ENCODE measurements around the gene YIPF4. TPM values are rescaled to one million over a fixed set of nuclear protein-coding genes. Genes with fewer than 3 reads are reported as not detected.

YIPF4 gene
- total RNA-seq, 1 donor from 2014 or later: 52.3 TPM

- FAIRE-seq (no peak), DNase-seq (ENCODE audit: low read depth) (no peak)
- H3K4me2 ChIP-seq (ENCODE audit: low read length): no peak overlapping the region
- Mint-ChIP-seq H3K27ac (ENCODE audit: unreplicated experiment) (no peak overlapping the region), H3K4me3 (ENCODE audit: unreplicated experiment) (no peak overlapping the region), H3K27me3 (ENCODE audit: low read depth, unreplicated experiment) (peaks cover 3% of the 10 kb centered on the region), H3K9me3 (ENCODE audit: unreplicated experiment) (no peaks in the 10 kb centered on the region), H3K36me3 (ENCODE audit: low read depth, unreplicated experiment) (no peaks in the 10 kb centered on the region), H3K4me1 (ENCODE audit: low read depth, unreplicated experiment) (peaks cover 2% of the 10 kb centered on the region)
- no peak overlapping the region for H3K9ac ChIP-seq (ENCODE audit: low read length)
- H4K20me1 ChIP-seq (ENCODE audit: insufficient read depth, low read length): no peaks in the 10 kb centered on the region
- no peaks in the 10 kb centered on the region for H3K79me2 ChIP-seq (ENCODE audit: insufficient read depth, low read length)
- no peaks in the 10 kb centered on the region for H3K4me1 ChIP-seq (ENCODE audit: insufficient read depth, low read length)
- H3K27ac ChIP-seq (ENCODE audit: low read depth, low read length): no peak overlapping the region
- no peaks in the 10 kb centered on the region for H3K36me3 ChIP-seq (ENCODE audit: insufficient read depth, low read length)
- H3K27me3 ChIP-seq (ENCODE audit: insufficient read depth, low read length): no peaks in the 10 kb centered on the region
- no peaks in the 10 kb centered on the region for H3K9me3 ChIP-seq (ENCODE audit: insufficient read depth, low read depth, low read length)
- H3K4me3 ChIP-seq (ENCODE audit: insufficient read depth, low read depth, low read length): no peak overlapping the region
- no peak overlapping the region for H2AFZ ChIP-seq (ENCODE audit: low read depth, low read length)
- TF ChIP-seq CTCF (IDR thresholded peaks at IDR 0.05; ENCODE audit: insufficient read depth, low read depth, low read length) (no peak), EZH2 (IDR thresholded peaks at IDR 0.05; ENCODE audit: insufficient read depth, low read length) (no peak)
Measured at GRCh38 chr2:32258242-32258641, 19.5 kb upstream of the YIPF4 start.

GRCh38 chr2:32260376-32260775 lies 17.3 kb upstream of the YIPF4 start:
- no peak overlapping the region for H2AFZ ChIP-seq (ENCODE audit: low read depth, low read length)
- no peak overlapping the region for H3K4me3 Mint-ChIP-seq (ENCODE audit: unreplicated experiment)

More at GRCh38 chr2:32260376-32260775, 17.3 kb upstream of the YIPF4 start:
- H3K79me2 ChIP-seq (ENCODE audit: insufficient read depth, low read length): no peaks in the 10 kb centered on the region
- H3K9me3 ChIP-seq (ENCODE audit: insufficient read depth, low read depth, low read length): no peaks in the 10 kb centered on the region
- H3K4me3 ChIP-seq (ENCODE audit: insufficient read depth, low read depth, low read length): no peak overlapping the region
- FAIRE-seq (no peak), DNase-seq (ENCODE audit: low read depth) (no peak)
- H3K36me3 ChIP-seq (ENCODE audit: insufficient read depth, low read length): no peaks in the 10 kb centered on the region
- H3K27ac Mint-ChIP-seq (ENCODE audit: unreplicated experiment): no peak overlapping the region
- no peaks in the 10 kb centered on the region for H3K4me1 ChIP-seq (ENCODE audit: insufficient read depth, low read length)
- H3K27me3 ChIP-seq (ENCODE audit: insufficient read depth, low read length): no peaks in the 10 kb centered on the region
- no peak overlapping the region for H3K27ac ChIP-seq (ENCODE audit: low read depth, low read length)
- TF ChIP-seq EZH2 (IDR thresholded peaks at IDR 0.05; ENCODE audit: insufficient read depth, low read length) (no peak), CTCF (IDR thresholded peaks at IDR 0.05; ENCODE audit: insufficient read depth, low read depth, low read length) (no peak)
- no peaks in the 10 kb centered on the region for H3K36me3 Mint-ChIP-seq (ENCODE audit: low read depth, unreplicated experiment)
- H3K9ac ChIP-seq (ENCODE audit: low read length): no peak overlapping the region
- no peaks in the 10 kb centered on the region for H4K20me1 ChIP-seq (ENCODE audit: insufficient read depth, low read length)
- H3K27me3 Mint-ChIP-seq (ENCODE audit: low read depth, unreplicated experiment): peaks cover 7% of the 10 kb centered on the region
- H3K4me1 Mint-ChIP-seq (ENCODE audit: low read depth, unreplicated experiment): peaks cover 2% of the 10 kb centered on the region
- H3K9me3 Mint-ChIP-seq (ENCODE audit: unreplicated experiment): no peaks in the 10 kb centered on the region
- no peak overlapping the region for H3K4me2 ChIP-seq (ENCODE audit: low read length)
